GM12892 (cell line): ENCODE results near the gene ABI3BP.

Experiments
- POLR2A ChIP-seq: IDR thresholded peaks from 2 replicates; pipeline ENCODE4 v1.6.1; 2011; ENCODE audit warnings: low read depth, low read length, control low read depth
- POLR2AphosphoS5 ChIP-seq: IDR thresholded peaks from 2 replicates; pipeline ENCODE4 v1.6.1; 2011; ENCODE audit warnings: low read depth, low read length, control low read depth
- TAF1 ChIP-seq: IDR thresholded peaks from 2 replicates; pipeline ENCODE4 v1.6.1; 2011; ENCODE audit warnings: low read depth, mild to moderate bottlenecking, control low read depth, low read length, borderline replicate concordance

DNA sequence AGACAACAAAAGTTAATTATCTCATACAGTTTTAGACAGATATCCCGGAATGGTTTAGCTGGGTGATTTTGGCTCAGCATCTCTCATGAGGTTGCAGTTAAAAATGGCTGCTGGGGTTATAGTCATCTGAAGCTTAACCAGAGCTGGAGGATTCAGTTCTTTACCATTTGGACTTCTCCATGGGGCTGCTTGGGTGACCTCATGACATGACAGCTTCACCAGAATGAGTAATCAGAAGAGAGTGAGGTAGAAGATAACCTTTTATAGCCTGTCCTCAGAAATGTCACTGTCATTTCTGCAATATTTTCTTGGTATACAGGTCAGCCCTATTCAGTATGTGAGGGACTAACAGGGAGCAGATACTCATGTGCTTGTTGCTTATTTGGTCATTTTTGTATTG, 253.0 kb downstream of the ABI3BP start:
- TF ChIP-seq POLR2A, result no peak
- no peak for TF ChIP-seq TAF1
- TF ChIP-seq POLR2AphosphoS5, result no peak
